Nephron progenitor cell (in vitro differentiated cells): Measurements from ENCODE around the gene ZNF563.
A peak's percentile ranks its signal among the peaks of the same experiment; 100 is the strongest.
"Not testable (repeated sequence)": the region's sequence is repeated elsewhere in the genome, so short reads cannot be mapped to it uniquely, and the experiment has no call there.

Source experiments
- DNase-seq: peaks from one replicate; pipeline ENCODE4 v3.0.0; 2021
- H3K27ac Mint-ChIP-seq: 2 replicates; pipeline ENCODE4 v1.8.0; 2021; ENCODE audit warnings: mild to moderate bottlenecking, moderate library complexity, mixed read lengths
- H3K27me3 Mint-ChIP-seq: 2 replicates; pipeline ENCODE4 v1.8.0; 2021; ENCODE audit warnings: mild to moderate bottlenecking, low read depth, mixed read lengths; ENCODE audit not compliant: poor library complexity
- H3K36me3 Mint-ChIP-seq: 2 replicates; pipeline ENCODE4 v1.8.0; 2021; ENCODE audit warnings: low read depth, mixed read lengths
- H3K4me1 Mint-ChIP-seq: 2 replicates; pipeline ENCODE4 v1.8.0; 2021; ENCODE audit warnings: mixed read lengths
- H3K4me3 Mint-ChIP-seq: 2 replicates; pipeline ENCODE4 v1.8.0; 2021; ENCODE audit warnings: mild to moderate bottlenecking, moderate library complexity, mixed read lengths
- H3K9me3 Mint-ChIP-seq: 2 replicates; pipeline ENCODE4 v1.8.0; 2021; ENCODE audit warnings: mild to moderate bottlenecking, moderate library complexity, mixed read lengths
- CTCF ChIP-seq: fragments of 200-600 bp; sonication (generic); IDR thresholded peaks from 2 replicates; pipeline ENCODE4 v1.5.0; 2021; ENCODE audit warnings: antibody characterized with exemption

The ZNF563 gene

DNA sequence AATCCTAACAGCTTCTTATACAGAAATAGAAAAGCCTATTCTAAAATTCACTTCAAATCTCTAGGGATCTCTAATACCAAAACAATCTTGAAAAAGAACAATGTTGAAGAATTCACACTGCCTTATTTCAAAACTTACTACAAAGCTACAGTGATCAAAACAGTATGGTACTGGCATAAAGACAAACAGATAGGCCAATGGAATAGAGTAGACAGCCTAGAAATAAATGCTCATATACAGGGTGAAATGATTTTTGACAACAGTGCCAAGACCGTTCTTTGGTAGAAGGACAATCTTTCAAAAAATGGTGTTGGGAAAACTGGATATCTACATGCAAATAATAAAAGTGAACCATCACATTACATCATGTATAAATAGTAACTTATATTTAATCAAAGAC, 11.8 kb upstream of the ZNF563 start:
- Mint-ChIP-seq H3K4me3 (no peak overlapping the region), H3K4me1 (no peaks in the 10 kb centered on the region), H3K27me3 (no peaks in the 10 kb centered on the region), H3K36me3 (peaks cover 41% of the 10 kb centered on the region), H3K27ac (no peak overlapping the region), H3K9me3 (peaks cover 89% of the 10 kb centered on the region)
- no peak for TF ChIP-seq CTCF
- no peak for DNase-seq

GRCh38 chr19:12331211-12331941, 2.1 kb downstream of the ZNF563 start:
- Mint-ChIP-seq H3K27me3 (peaks cover 11% of the 10 kb centered on the region), H3K4me1 (peaks cover 38% of the 10 kb centered on the region), H3K9me3 (peaks cover 23% of the 10 kb centered on the region), H3K4me3 (peak overlapping the region; percentile 96), H3K27ac (peak overlapping the region; percentile 80), H3K36me3 (peaks cover 6% of the 10 kb centered on the region)
- DNase-seq = peak; percentile 22
- TF ChIP-seq CTCF = no peak

DNA sequence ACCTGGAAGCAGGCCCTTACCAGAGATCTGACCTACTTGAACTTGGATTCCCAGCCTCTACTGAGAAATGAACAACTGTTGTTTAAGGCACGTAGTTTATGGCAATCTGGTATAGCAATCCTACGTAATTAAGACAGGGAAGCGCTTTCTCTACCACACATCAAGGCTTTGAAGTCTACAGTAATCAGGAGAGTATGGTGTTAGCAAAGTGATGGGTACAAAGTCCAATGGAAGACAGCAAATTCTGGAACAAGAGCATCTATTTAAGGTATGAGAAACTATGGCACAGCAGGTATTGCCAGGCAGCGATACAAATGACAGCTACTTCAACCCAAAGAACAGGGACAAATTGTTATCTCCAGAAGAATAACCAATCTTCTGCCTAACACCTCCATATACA, 3.1 kb downstream of the ZNF563 start:
- H3K27ac Mint-ChIP-seq = no peak overlapping the region
- H3K4me3 Mint-ChIP-seq = no peak overlapping the region
- peaks cover 34% of the 10 kb centered on the region for H3K9me3 Mint-ChIP-seq
- H3K4me1 Mint-ChIP-seq = peaks cover 38% of the 10 kb centered on the region
- peaks cover 10% of the 10 kb centered on the region for H3K27me3 Mint-ChIP-seq
- DNase-seq = no peak
- peaks cover 16% of the 10 kb centered on the region for H3K36me3 Mint-ChIP-seq
- no peak for TF ChIP-seq CTCF

DNA sequence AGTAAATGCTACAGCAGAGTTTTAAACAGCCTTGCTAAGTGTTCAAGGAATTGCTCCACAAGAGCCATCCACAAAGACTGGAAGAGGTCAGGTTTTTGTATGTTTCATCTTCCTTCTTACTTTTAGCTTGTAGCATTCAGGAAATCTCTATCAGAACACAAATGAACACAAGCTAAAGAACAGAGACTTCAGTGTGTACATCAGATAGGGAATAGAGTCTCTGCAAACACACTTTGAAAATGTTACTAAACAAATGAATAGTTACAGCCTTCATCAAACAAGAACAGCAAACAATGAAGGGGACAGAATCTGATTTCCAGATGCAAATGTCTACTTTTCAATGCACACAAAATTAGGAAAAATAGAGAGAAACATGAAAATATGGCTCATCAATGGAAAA, 7.7 kb downstream of the ZNF563 start:
- peaks cover 7% of the 10 kb centered on the region for H3K4me1 Mint-ChIP-seq
- DNase-seq = no peak
- no peak overlapping the region for H3K4me3 Mint-ChIP-seq
- no peak for TF ChIP-seq CTCF
- peaks cover 3% of the 10 kb centered on the region for H3K27me3 Mint-ChIP-seq
- no peak overlapping the region for H3K27ac Mint-ChIP-seq
- H3K9me3 Mint-ChIP-seq = peaks cover 69% of the 10 kb centered on the region
- peaks cover 47% of the 10 kb centered on the region for H3K36me3 Mint-ChIP-seq

GRCh38 chr19:12318782-12319413, 14.5 kb downstream of the ZNF563 start:
- no peak overlapping the region for H3K4me3 Mint-ChIP-seq
- H3K36me3 Mint-ChIP-seq = peaks cover 63% of the 10 kb centered on the region
- TF ChIP-seq CTCF = no peak
- peaks cover 87% of the 10 kb centered on the region for H3K9me3 Mint-ChIP-seq
- no peak overlapping the region for H3K27ac Mint-ChIP-seq
- H3K27me3 Mint-ChIP-seq = no peaks in the 10 kb centered on the region
- DNase-seq = no peak
- H3K4me1 Mint-ChIP-seq = no peaks in the 10 kb centered on the region

DNA sequence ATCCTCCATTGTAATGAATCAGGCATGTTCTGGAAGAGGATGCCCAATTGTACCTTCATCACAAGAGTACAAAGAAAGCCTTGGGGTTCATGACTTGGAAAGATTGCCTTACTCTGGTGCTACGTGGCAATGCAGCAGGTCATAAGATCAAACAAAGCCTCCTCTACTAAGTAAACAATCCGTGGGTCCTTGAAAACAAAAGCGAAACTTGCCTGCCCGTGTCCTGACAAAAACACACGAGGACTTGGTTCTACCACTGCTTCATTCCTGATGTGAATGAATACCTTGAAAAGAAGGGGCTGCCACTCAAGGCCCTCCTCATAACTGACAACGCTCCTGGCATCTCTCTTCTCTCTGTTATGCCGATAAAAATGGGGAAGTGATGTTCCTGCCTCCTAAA, 18.9 kb downstream of the ZNF563 start:
- DNase-seq = no peak
- TF ChIP-seq CTCF = no peak
- Mint-ChIP-seq H3K9me3 (peaks cover 78% of the 10 kb centered on the region), H3K27me3 (no peaks in the 10 kb centered on the region), H3K36me3 (peaks cover 28% of the 10 kb centered on the region), H3K27ac (no peak overlapping the region), H3K4me3 (no peak overlapping the region), H3K4me1 (no peaks in the 10 kb centered on the region)

GRCh38 chr19:12308891-12309290, 24.5 kb downstream of the ZNF563 start:
- H3K36me3 Mint-ChIP-seq, H3K4me1 Mint-ChIP-seq, DNase-seq, H3K4me3 Mint-ChIP-seq, H3K27ac Mint-ChIP-seq, H3K27me3 Mint-ChIP-seq: not testable (repeated sequence)
- H3K9me3 Mint-ChIP-seq = peaks cover 68% of the 10 kb centered on the region
